GM18508 (cell line): Measurements from ENCODE around the gene PPFIA2.

Experiments used
- ATAC-seq: cut with Tn5 transposase; IDR thresholded peaks from one replicate; pipeline ENCODE4 v1.9.1; 2021; ENCODE audit warnings: moderate number of reproducible peaks; ENCODE audit not compliant: insufficient read depth, unreplicated experiment

The PPFIA2 gene

DNA sequence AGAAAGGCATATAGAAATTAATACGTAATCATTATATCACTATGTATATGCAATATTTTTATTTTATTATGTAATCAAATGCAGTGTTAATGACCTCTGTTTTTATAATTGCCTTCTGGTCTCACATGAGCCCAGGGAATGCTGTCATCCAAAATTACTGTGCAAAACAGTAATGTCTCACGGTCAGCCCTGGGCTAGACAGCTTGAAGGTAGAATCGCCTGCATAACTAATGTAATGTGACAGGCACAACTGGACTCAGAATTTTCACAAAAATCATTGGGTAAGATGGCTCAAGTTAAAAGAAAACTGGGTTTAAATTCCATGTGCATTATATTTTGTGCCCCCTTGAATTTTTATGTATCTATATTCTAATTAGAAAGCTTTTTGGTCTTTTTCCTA, 293.3 kb downstream of the PPFIA2 start:
- no peak for ATAC-seq

DNA sequence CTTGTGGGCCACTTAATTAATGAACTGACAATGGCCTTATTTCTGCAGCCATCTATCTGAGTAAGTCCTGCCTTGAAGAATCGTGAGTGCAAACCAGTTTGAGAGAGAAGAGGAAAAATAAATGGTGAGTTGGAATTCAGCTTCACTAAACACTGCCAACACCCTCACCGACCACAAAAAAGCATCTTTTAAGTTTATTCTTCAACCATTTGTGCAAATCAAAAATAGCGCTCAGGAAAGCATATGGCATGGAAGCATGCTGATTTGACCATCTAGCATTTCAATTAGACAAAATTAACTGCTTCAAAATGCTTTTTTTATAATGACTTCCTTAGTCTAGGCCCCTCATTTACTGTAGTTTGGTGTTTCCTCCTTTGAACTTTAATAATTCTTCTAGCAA, 294.0 kb downstream of the PPFIA2 start:
- ATAC-seq = no peak

DNA sequence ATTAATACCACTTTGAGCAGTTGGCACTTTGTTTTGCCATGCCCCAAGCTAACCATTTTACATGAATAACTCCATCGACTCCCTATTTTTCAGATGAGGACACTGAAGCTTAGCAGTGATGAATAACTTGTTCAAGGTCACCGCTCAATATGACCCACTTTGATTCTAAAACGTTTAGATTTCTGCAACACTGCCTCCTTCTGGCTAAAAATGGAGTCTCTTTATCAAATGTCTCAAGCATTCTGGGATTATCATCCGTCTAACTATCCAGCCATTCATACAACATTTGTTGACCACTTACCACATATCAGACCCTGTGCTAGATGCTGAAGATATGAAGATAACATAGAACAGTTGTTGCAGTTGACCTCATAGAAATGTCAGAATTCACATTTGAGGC, 298.0 kb downstream of the PPFIA2 start:
- ATAC-seq = no peak

DNA sequence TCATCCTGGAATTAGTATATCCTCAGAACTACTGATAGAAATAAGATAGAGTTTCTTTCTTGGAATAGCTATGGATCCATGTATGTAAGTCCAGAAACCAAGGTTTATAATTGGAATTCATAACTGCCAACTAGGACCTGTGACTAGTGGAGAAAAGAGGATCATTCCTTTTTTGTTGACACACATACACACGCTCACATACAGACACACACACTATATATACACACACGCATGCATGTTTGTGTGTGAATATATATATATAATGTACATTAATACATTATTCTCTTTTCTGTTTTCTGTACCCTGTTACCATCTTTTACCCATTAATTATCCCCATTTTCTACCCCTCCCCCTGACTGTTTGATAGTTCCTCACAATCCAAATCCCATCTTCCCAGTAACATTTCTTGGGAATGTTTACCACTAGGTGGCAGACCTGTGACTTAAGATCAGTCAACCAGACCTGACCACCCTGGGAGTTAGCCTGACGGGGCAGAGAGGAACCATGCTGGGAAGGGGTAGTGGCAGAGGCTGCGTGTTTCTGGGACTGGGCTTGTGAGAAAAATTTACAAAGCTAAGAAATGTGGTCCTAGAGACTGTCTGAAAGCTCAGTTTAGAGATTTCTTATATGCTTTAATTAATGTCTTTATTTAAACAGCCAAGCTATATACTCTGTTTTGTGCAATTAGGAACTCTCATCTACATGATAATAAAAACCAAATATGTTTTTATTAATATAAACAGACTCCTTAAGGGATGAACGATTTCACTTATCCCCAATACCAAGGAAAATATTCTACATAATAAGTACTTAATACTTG, 308.0 kb downstream of the PPFIA2 start:
- no peak for ATAC-seq

DNA sequence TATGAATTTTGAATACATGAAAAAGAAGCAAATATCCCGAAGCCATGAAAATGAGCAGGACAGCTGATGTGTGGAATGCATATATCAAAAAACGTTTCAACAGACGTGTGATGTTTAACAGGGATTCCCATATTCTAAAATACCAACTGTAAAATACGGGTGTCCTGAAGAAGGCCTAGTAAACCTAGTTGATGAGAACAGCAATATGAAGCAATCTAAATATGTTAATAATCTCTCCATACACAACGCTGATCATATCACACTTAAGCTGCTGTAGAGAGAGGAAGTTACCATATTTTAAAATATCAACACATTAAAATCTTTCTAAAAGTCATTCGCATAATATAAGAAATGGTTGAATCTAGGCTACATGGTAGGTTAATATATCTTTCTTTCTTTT, 317.5 kb downstream of the PPFIA2 start:
- ATAC-seq = no peak

DNA sequence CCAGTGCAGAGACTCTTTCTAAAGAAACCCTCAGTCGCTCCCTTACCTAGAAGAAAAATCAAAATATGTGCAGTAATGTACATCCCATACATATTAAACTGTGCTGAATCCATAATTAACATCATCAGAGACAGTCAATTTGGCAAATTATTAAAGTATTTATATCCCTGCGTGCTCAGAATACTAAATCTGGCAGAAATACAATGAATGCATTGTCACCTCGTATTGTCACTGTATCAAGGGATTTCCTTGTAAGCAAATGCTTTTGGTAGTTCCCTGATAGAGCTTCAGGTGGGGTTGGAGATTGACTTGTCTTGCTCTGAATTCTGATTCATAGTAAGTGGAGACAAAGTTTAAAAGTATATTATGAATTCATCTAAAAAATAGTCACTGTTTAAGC, 319.1 kb downstream of the PPFIA2 start:
- no peak for ATAC-seq

DNA sequence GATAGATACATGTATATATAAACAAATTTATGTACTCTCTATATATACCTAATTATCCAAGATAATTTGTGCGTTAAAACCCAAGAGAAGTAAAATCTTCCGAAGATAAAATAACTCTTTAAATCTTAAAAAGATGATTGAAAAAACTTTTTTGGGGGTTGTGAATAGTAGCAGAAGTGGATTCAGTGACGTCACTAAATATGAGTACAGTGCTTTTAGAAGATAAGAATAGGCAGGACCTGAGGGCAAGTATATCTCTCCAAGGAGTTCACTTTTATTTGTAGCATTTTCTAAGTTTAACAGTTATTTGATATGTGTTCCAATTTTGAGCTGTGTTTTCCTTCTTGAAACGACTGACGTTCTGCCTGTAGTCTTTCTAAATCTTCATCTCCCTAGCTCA, 319.8 kb downstream of the PPFIA2 start:
- no peak for ATAC-seq

DNA sequence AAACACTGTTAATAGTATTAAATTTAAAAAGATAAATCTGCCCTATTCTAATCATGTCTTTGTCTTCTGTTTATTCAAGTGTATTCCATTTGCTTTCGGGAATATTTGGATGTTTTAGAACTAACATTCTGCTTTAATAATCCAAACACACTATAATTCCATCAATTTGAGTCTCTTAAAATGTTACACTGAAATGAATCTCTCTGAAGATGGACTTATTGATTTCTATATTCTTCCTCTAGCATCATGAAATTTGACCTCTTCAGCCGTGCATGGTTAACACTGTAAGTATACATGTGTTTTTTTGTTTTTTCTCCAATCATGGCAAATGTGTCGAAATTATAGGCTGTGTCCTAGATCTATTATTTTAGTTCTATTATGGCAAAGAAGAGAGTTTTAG, 342.1 kb downstream of the PPFIA2 start:
- ATAC-seq = no peak

DNA sequence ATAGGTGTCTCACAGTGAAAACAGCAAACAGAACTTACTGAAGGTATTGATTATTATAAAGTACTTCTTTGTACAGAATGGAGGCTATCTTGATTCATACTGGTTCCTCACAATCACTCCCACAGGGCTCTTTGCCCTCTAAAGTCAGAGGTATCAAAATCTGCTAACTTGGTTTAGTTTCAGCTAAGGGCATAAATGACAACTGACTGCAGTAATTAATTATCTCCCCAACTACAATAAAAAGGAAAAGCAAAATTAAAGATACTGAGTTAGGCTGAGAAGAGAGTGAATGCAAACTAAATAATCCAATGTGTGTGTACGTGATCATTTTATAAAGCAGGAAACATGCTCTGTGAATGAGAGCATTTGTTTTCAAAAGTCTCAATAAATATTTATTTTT, 342.6 kb downstream of the PPFIA2 start:
- no peak for ATAC-seq

DNA sequence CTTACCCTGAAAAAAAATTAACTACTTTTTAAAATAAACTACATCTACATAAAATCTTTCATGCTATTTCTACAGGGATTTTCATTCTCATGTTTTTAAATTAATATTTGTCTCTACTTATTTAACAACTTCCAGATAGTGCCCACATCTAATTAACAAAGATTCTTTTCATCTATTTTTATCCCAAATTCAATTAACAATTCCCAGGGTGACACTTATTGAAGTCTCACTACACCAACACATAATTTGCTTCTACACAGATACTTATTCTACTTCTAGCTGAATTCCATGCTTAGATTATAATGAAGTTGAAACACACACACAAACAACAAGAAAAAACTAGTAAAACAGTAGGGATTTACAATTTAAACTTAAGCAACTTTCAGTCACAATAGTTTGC, 344.7 kb downstream of the PPFIA2 start:
- ATAC-seq = no peak

DNA sequence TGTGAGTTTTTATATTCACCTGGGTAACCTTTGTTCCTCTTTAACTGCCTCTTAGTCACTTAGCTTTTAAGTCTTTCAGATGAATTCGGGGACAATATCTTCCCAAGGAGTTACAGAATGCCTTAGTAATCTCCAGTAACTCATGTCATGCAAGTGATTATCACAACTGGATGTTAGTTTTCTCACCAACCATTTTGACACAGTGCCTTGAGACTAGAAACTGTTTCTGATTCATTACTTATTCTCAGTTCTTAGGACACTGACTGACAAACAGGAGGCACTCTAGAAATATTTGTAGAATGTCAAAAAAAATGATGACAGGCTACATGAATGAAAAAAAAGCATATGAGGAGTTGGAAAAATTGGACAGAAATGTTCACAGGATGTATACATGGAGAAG, 346.2 kb downstream of the PPFIA2 start:
- ATAC-seq = no peak

DNA sequence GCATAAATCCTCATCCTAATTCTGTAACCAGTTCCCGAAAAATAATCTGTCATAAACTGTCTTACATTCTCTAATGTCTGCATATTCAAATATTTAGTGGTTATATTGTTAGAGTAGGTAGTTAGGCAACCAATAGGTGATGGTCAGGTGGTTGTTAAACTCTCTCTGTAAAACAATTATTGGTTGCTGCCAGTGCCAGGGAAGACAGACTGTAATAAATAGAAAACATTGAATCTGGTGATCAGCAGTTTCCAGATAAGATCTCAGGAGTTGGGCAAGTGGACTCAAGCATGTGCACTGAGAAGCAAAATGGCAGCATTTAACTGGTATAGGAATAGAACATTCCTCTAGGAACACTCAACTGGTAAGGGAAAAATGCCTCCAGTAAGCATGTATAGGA, 355.8 kb downstream of the PPFIA2 start:
- ATAC-seq = no peak

DNA sequence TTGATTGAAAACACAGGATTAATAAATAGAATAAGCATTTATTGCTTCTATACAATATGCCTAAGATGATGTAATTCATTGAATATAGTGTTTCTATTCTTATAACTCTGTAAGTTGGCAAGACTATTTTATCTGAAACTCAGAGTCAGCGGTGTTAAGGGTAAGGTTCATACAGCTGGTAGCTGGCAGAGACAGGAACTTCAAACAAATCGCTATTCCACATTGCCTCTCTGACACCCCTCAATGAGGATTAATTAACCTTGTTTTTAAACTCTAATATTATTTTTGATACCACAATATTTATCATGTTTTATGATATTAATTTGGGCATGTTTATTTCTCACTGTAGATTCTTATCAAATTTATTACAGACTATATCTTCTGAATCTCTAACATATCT, 357.9 kb downstream of the PPFIA2 start:
- no peak for ATAC-seq

DNA sequence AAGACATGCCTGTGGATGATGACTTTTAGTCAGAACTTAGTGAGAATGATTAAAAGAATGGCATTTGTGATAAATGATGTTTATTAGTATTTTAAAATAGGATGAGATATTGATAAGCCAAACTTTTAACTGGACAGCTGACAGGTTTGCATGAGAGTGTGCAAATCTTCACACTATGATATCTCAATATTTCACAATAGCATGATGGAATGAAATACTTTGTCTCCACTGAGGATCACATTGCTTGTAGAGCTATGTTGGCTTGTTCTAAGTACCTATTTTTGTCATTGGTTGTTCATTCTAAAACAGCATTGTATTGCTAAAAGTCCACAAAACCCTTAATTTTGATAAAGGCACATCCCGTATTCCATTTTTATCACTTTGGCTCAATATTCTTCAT, 359.1 kb downstream of the PPFIA2 start:
- ATAC-seq = no peak

DNA sequence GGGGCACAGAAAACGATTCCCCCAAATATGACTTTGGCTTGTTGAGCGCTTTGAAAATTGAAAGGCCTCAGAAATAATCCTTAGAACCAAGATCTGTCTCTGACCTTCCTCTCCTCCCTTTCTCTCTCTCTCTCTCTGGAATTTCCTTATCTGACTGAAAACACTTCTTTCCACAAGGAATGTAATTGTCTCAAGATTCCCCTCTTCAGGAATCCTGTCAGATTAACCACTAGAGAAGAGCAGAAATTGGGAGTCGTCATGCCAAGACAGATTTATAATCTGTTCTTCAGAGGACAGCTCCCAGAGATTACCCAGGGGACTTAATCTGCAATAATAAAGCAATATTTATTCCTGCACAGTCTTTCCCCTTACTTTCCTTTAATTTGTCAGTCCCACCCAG, 363.7 kb downstream of the PPFIA2 start:
- ATAC-seq = no peak

DNA sequence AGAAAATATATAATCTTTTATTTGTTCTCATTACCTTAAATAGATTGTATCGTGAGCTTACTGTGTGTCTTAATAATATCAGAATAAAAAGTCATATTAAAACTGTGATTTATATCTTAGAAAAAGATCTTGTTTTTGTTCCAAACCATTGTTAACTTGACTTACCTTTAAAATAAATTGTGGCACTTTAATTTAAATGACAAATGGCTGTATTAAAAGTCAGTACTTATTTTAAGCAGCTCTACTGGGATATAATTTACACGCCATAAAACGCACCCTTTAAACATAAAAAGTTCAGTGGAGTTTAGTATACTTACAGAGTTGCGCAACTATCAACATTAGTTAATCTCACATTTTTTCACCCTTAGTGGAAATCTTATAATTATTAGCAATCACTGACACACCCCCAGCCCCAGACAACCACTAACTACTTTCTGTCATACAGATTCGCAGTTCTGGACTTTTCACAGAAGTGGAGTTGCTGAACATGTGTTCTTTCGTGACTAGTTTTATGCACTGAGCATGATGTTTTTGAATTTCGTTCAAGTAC, 369.5 kb downstream of the PPFIA2 start:
- no peak for ATAC-seq

DNA sequence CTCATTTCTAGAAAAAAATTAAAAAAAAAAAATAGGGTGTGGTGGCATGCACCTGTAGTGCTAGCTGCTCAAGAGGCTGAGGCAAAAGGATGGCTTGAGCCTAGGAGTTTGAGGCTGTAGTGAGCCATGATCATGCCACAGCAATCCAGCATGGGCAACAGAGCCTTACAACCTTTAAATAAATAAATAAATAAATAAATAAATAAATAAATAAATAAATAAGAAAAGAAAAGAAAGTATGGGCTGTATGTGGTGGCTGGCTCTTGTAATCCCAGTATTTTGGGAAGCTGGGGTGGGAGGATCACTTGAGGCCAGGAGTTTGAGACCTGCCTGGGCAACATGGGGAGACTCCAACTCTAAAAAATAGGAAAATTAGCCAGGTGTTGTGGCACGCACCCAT, 373.0 kb downstream of the PPFIA2 start:
- ATAC-seq = no peak

DNA sequence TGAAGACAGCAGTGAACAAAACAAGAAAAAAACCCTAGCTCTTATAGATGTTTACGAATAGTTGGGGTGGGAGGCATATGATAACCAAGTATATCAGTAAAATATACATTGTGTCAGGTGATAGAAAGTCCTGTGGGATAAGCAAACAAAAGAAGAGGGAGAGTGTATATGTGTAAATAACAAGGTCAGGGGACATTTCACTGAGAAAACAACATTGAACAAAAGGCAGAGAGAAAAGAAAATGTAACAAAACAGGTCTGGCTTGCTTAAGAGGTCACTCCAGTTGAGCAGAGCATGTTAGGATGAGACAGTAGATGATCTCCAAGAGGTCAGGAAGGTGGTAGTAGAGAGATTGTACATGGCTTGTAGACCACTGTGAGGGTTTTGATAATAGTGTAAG, 377.2 kb downstream of the PPFIA2 start:
- no peak for ATAC-seq

DNA sequence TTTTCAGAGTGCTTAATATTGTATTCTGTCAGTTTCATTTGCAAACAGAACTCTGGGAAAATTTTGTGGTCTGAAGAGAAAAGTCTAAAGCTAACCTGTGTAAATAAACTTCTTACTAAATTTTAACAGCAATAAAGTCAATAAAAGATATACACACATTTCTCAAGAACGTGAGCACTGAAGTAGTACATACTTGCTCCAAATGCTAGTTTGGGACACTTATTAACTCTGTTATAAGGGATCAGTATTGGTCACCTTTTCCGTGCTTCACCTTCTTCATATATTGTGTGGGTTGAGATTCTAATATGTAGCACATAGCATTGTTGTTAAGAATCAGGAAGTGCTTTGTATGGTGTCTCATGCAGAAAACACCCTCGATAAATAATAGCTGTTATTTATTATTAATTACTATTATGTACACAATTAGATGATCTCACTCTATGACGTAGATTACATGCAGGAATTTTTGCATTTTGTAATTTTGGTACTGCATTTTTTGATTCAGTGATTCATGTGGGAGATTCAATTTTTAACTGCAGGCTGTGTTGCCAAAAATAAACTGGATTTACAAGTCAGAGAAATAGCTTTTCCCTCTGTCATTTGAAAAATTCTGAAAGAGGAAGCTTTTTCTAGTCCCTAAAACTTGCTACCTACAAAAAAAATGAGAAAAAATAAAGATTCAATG, 380.4 kb downstream of the PPFIA2 start:
- no peak for ATAC-seq

DNA sequence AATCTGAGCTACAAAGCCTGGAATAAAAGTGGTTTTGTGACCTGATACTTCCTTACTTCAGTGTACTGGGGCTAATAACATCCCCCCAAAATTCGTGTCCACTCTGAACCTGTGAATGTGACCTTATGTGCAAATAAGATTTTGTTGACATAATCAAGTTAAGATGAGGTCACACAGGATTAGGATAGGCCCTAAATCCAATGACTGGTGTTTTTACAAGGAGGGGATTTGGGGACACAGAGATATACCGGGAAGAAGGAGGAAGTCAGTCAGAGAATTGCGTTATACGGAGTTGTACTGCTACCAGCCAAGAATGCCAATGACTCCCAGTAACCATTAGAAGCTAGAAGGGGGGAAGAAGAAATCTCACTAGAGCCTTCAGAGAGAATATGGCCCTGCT, 381.4 kb downstream of the PPFIA2 start:
- ATAC-seq = no peak

DNA sequence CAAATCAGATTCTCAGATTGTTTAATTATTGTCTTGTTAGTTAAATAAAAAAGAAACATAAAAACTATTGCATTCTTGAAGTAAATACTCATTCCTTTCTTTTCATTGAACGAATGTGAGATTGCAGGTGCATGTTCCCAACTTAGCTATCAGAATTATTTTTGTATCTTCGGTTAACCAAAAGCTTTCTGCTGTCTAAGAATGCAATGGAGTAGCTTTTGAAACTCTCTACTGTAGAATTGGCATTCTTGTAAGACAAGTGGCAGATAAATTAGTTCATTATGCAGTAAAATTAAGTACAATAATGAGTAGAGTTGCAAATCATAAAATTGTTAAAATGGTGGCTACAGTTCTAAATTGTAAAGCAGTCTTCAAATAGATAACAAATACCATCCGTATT, 383.2 kb downstream of the PPFIA2 start:
- no peak for ATAC-seq

DNA sequence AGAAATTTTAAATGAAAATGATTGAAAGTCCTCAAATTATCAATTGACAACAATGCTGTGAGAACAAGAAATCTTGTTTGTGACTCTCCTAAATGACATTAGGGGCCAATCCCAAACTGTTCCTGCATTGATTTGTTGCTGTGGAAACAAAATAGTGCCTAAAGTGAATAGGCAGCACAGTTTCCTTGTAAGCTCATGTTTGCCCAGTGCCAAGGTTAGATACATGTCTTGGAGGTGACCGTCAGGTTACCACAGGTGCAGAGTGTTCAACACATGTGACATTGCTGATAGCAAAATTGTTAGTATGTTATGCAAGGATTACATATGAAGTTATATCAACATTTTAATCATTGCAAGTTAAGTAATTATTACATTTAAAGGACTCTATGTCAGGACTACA, 388.7 kb downstream of the PPFIA2 start:
- ATAC-seq = no peak
